NCI-H748 (cell line): Measurements from ENCODE around the gene MTUS2.

Experiments
- DNase-seq: peaks from one replicate; lab custom pipeline; 2025; ENCODE audit not compliant: unreplicated experiment; lab: John Stamatoyannopoulos, UW

The MTUS2 gene

GRCh38 chr13:29537736-29538651, 717.9 kb downstream of the MTUS2 start:
- DNase-seq: no peak

- DNase-seq: no peak
Observed at GRCh38 chr13:29538652-29539040, 718.5 kb downstream of the MTUS2 start.

- no peak for DNase-seq
Observed at GRCh38 chr13:29539856-29540255, 719.7 kb downstream of the MTUS2 start.

- DNase-seq: no peak
Observed at GRCh38 chr13:29540334-29540733, 720.2 kb downstream of the MTUS2 start.

GRCh38 chr13:29540799-29541198, 720.7 kb downstream of the MTUS2 start:
- DNase-seq: no peak

GRCh38 chr13:29541400-29541799, 721.3 kb downstream of the MTUS2 start:
- DNase-seq: no peak

GRCh38 chr13:29542381-29542780, 722.2 kb downstream of the MTUS2 start:
- DNase-seq: no peak

- no peak for DNase-seq
Observed at GRCh38 chr13:29543230-29544215, 723.4 kb downstream of the MTUS2 start.

- DNase-seq: no peak
Observed at GRCh38 chr13:29545988-29546387, 725.8 kb downstream of the MTUS2 start.

- no peak for DNase-seq
Observed at GRCh38 chr13:29546662-29547061, 726.5 kb downstream of the MTUS2 start.

GRCh38 chr13:29547153-29547552, 727.0 kb downstream of the MTUS2 start:
- no peak for DNase-seq

GRCh38 chr13:29548722-29549121, 728.6 kb downstream of the MTUS2 start:
- DNase-seq: no peak

- no peak for DNase-seq
Observed at GRCh38 chr13:29550430-29550988, 730.4 kb downstream of the MTUS2 start.

GRCh38 chr13:29551214-29551613, 731.1 kb downstream of the MTUS2 start:
- DNase-seq: no peak
